Measurements from ENCODE around the gene MT2A.

Gene MT2A

GRCh38 chr16:56630134-56630533, 21.8 kb downstream of the MT2A start:
- no peak for TF ChIP-seq CTCF (IDR thresholded peaks at IDR 0.05; ENCODE audit: borderline replicate concordance, control extremely low read depth, extremely low read depth, insufficient read depth, missing control alignments)
- DNase-seq (ENCODE audit: low spot score): peak; percentile 76
- in situ Hi-C loops (cut with MboI; ENCODE audit: low sequenced_read_pairs, unreplicated experiment): no loop called here

GRCh38 chr16:56631197-56631596, 22.8 kb downstream of the MT2A start:
- TF ChIP-seq CTCF (IDR thresholded peaks at IDR 0.05; ENCODE audit: borderline replicate concordance, control extremely low read depth, extremely low read depth, insufficient read depth, missing control alignments): no peak
- in situ Hi-C loops (cut with MboI; ENCODE audit: low sequenced_read_pairs, unreplicated experiment): no loop called here
- no peak for DNase-seq (ENCODE audit: low spot score)

- DNase-seq (ENCODE audit: low spot score): no peak
- TF ChIP-seq CTCF (IDR thresholded peaks at IDR 0.05; ENCODE audit: borderline replicate concordance, control extremely low read depth, extremely low read depth, insufficient read depth, missing control alignments): no peak
- in situ Hi-C loops (cut with MboI; ENCODE audit: low sequenced_read_pairs, unreplicated experiment): no loop called here
Observed at GRCh38 chr16:56631832-56632155, 23.4 kb downstream of the MT2A start.

- in situ Hi-C loops (cut with MboI; ENCODE audit: low sequenced_read_pairs, unreplicated experiment): no loop called here
- no peak for DNase-seq (ENCODE audit: low spot score)
- no peak for TF ChIP-seq CTCF (IDR thresholded peaks at IDR 0.05; ENCODE audit: borderline replicate concordance, control extremely low read depth, extremely low read depth, insufficient read depth, missing control alignments)
Observed at GRCh38 chr16:56632156-56632847, 23.9 kb downstream of the MT2A start, which contains the start of gene MT1M. Gene MT1M, plus strand, starts transcription at chr16:56632659. Its CDS starts 73 bp downstream, at chr16:56632732.

- TF ChIP-seq CTCF (IDR thresholded peaks at IDR 0.05; ENCODE audit: borderline replicate concordance, control extremely low read depth, extremely low read depth, insufficient read depth, missing control alignments): no peak
- DNase-seq (ENCODE audit: low spot score): no peak
- in situ Hi-C loops (cut with MboI; ENCODE audit: low sequenced_read_pairs, unreplicated experiment): no loop called here
Observed at GRCh38 chr16:56632848-56633365, 24.5 kb downstream of the MT2A start.

- in situ Hi-C loops (cut with MboI; ENCODE audit: low sequenced_read_pairs, unreplicated experiment): no loop called here
- no peak for TF ChIP-seq CTCF (IDR thresholded peaks at IDR 0.05; ENCODE audit: borderline replicate concordance, control extremely low read depth, extremely low read depth, insufficient read depth, missing control alignments)
Observed at GRCh38 chr16:56633535-56633934, 25.2 kb downstream of the MT2A start.

More at GRCh38 chr16:56633535-56633934, 25.2 kb downstream of the MT2A start:
- DNase-seq (ENCODE audit: low spot score): no peak

All from GM13976 (cell line).